Suprapubic skin (tissue), 4 donors: ENCODE results near the gene CLSTN1. TPM values are rescaled to one million over a fixed set of nuclear protein-coding genes. Genes with fewer than 3 reads are reported as not detected.

Source experiments
- DNase-seq, 2 donors: peaks; one replicate each; pipeline ENCODE4 v3.0.0-alpha.2; 2019; ENCODE audit warnings: low spot score in 2 of 2
- H3K27ac ChIP-seq: fragments of 200-600 bp; sonication (generic); one replicate; pipeline ENCODE4 v1.5.1; 2019
- H3K27me3 ChIP-seq: fragments of 200-600 bp; sonication (generic); one replicate; pipeline ENCODE4 v1.5.1; 2019
- H3K36me3 ChIP-seq: fragments of 200-600 bp; sonication (generic); one replicate; pipeline ENCODE4 v1.5.1; 2019
- H3K4me1 ChIP-seq: fragments of 200-600 bp; sonication (generic); one replicate; pipeline ENCODE4 v1.5.1; 2019
- H3K4me3 ChIP-seq: fragments of 200-600 bp; sonication (generic); one replicate; pipeline ENCODE4 v1.5.1; 2019; ENCODE audit warnings: mild to moderate bottlenecking
- H3K9me3 ChIP-seq: fragments of 200-600 bp; sonication (generic); one replicate; pipeline ENCODE4 v1.5.1; 2019
- CTCF ChIP-seq, 2 donors: fragments of 200-600 bp in 1 of 2; fragments of 450-650 bp in 1 of 2; sonication (generic) in 1 of 2; IDR thresholded peaks; one replicate each; pipeline ENCODE4 v1.5.1; 2016 to 2019; ENCODE audit warnings: antibody characterized with exemption in 2 of 2, mild to moderate bottlenecking in 1 of 2, moderate library complexity in 1 of 2
- EP300 ChIP-seq: sonication (generic); formaldehyde crosslinking; IDR thresholded peaks from one replicate; pipeline ENCODE4 v1.6.1; 2017; ENCODE audit warnings: antibody characterized with exemption
- POLR2A ChIP-seq, 2 donors: fragments of 450-650 bp; IDR thresholded peaks; one replicate each; pipeline ENCODE4 v1.6.1; 2017; ENCODE audit warnings: antibody characterized with exemption in 2 of 2, mild to moderate bottlenecking in 2 of 2, moderate library complexity in 2 of 2
- POLR2AphosphoS5 ChIP-seq, 3 donors: sonication (generic); formaldehyde crosslinking; IDR thresholded peaks; one replicate each; pipeline ENCODE4 v1.6.1; 2017; ENCODE audit warnings: antibody characterized with exemption in 3 of 3
- WGBS: methylation state at CpG from one replicate; pipeline ENCODE4 v1.1.5; 2018; 5-methylcytosine and 5-hydroxymethylcytosine counted together
- total RNA-seq, 4 donors: library from RNA; depleted of rRNA; stranded (reverse); fragments of >200 nt; gene quantifications; one replicate each; pipeline ENCODE4 v1.1.0, GENCODE V29; 2016

CLSTN1 gene
- total RNA-seq, 4 donors from 2014 or later, result 118 to 202 (median 165) TPM

- Histone ChIP-seq H3K4me3 (no peak overlapping the region), H3K27ac (no peak overlapping the region)
- TF ChIP-seq CTCF (IDR thresholded peaks at IDR 0.05) (no peak), EP300 (no peak)
Measured at GRCh38 chr1:9845914-9846313, 22.1 kb upstream of the CLSTN1 start.

GRCh38 chr1:9844756-9845155 is 21.0 kb upstream of the CLSTN1 start:
- Histone ChIP-seq H3K27me3 (no peaks in the 10 kb centered on the region), H3K4me1 (peaks cover 47% of the 10 kb centered on the region), H3K9me3 (no peaks in the 10 kb centered on the region), H3K36me3 (peaks cover 5% of the 10 kb centered on the region), H3K4me3 (no peak overlapping the region), H3K27ac (no peak overlapping the region)
- peak in 1 of 2 donors; percentile 59 for DNase-seq
- no peak for TF ChIP-seq CTCF (IDR thresholded peaks at IDR 0.05)
- no peak for TF ChIP-seq EP300
- no peak for TF ChIP-seq POLR2AphosphoS5 (IDR thresholded peaks at IDR 0.05)
- TF ChIP-seq POLR2A (IDR thresholded peaks at IDR 0.05), result no peak
- WGBS, result 82% methylated on average over 3 of the region's 7 CpGs

More at GRCh38 chr1:9845914-9846313, 22.1 kb upstream of the CLSTN1 start:
- peaks cover 40% of the 10 kb centered on the region for H3K4me1 ChIP-seq
- no peaks in the 10 kb centered on the region for H3K27me3 ChIP-seq
- no peak for DNase-seq
- H3K9me3 ChIP-seq, result no peaks in the 10 kb centered on the region
- peaks cover 8% of the 10 kb centered on the region for H3K36me3 ChIP-seq
- 47% methylated on average over 9 of the region's 9 CpGs for WGBS

- Histone ChIP-seq H3K27ac (peak overlapping the region; percentile 20), H3K4me1 (peaks cover 47% of the 10 kb centered on the region)
Measured at GRCh38 chr1:9844106-9844505, 20.3 kb upstream of the CLSTN1 start.

GRCh38 chr1:9843576-9843945 is 19.8 kb upstream of the CLSTN1 start:
- TF ChIP-seq CTCF (IDR thresholded peaks at IDR 0.05), result no peak
- peak in 1 of 3 donors; percentile 31 for TF ChIP-seq POLR2AphosphoS5 (IDR thresholded peaks at IDR 0.05)
- DNase-seq, result peak in 1 of 2 donors; percentile 64
- Histone ChIP-seq H3K4me3 (no peak overlapping the region), H3K9me3 (no peaks in the 10 kb centered on the region), H3K4me1 (peaks cover 47% of the 10 kb centered on the region), H3K36me3 (no peaks in the 10 kb centered on the region), H3K27me3 (no peaks in the 10 kb centered on the region), H3K27ac (peak overlapping the region; percentile 20)
- 49% methylated on average over 4 of the region's 7 CpGs for WGBS

More at GRCh38 chr1:9844106-9844505, 20.3 kb upstream of the CLSTN1 start:
- H3K27me3 ChIP-seq, result no peaks in the 10 kb centered on the region
- H3K9me3 ChIP-seq, result no peaks in the 10 kb centered on the region
- TF ChIP-seq CTCF (IDR thresholded peaks at IDR 0.05) (no peak), POLR2A (IDR thresholded peaks at IDR 0.05) (no peak), EP300 (no peak), POLR2AphosphoS5 (IDR thresholded peaks at IDR 0.05) (no peak)
- peaks cover under 1% of the 10 kb centered on the region for H3K36me3 ChIP-seq
- H3K4me3 ChIP-seq, result no peak overlapping the region
- DNase-seq, result peak in 1 of 2 donors; percentile 59
- 28% methylated on average over 12 of the region's 12 CpGs for WGBS

- Histone ChIP-seq H3K4me1 (peaks cover 47% of the 10 kb centered on the region), H3K27ac (peak overlapping the region; percentile 67)
- WGBS, result 50% methylated on average over 10 of the region's 20 CpGs
Measured at GRCh38 chr1:9842781-9843575, 19.2 kb upstream of the CLSTN1 start.

More at GRCh38 chr1:9842781-9843575, 19.2 kb upstream of the CLSTN1 start:
- no peaks in the 10 kb centered on the region for H3K36me3 ChIP-seq
- DNase-seq, result peak in 1 of 2 donors; percentile 60
- no peak overlapping the region for H3K4me3 ChIP-seq
- no peaks in the 10 kb centered on the region for H3K9me3 ChIP-seq
- TF ChIP-seq CTCF (IDR thresholded peaks at IDR 0.05), result no peak
- no peak for TF ChIP-seq EP300
- TF ChIP-seq POLR2A (IDR thresholded peaks at IDR 0.05), result no peak
- no peak for TF ChIP-seq POLR2AphosphoS5 (IDR thresholded peaks at IDR 0.05)
- no peaks in the 10 kb centered on the region for H3K27me3 ChIP-seq
